Measurements from ENCODE around the gene RAPGEF4. TPM values are rescaled to one million over a fixed set of nuclear protein-coding genes. Genes with fewer than 3 reads are reported as not detected.

Gene RAPGEF4
- total RNA-seq, 1 experiment from 2014 or later: 1.4 TPM

DNA sequence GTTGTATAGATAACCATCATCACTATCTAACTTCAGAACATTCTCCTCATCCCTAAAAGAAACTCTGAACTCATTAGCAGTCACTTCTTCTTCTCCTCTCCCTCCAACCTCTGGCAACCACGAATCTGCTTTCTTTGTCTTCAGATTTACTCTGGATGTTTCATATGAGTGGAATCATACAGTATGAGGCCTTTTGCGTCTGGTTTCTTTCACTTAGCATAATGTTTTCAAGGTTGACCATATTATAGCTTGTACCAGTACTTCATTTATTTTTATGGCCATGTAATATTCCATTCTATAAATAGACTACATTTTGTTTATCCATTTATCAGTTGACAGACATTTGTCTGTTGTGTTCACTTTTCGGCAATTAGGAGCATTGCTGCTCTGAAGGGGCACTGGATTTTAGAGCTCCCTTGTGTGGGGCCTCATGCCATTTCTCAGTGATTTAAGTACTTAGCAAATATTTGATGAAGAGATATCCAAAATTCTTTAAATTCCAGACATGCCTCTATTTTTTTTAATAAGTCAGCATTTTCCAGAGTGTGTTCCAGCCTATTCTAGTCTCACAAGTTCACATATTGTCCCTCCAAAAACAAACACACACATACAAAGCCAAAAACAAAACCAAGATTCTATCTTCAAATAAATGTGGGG is 317.5 kb downstream of the RAPGEF4 start:
- peaks cover under 1% of the 10 kb centered on the region in 2 experiments; a peak in 2 of 5 replicates for H3K9me3 Mint-ChIP-seq
- H3K27ac Mint-ChIP-seq: no peak overlapping the region
- WGBS (ENCODE audit: extremely low coverage, insufficient read length, low lambda C conversion rate): no CpG with 5 or more reads among the region's 3 CpGs

More for the DNA sequence above, 317.5 kb downstream of the RAPGEF4 start:
- H2AK5ac ChIP-seq (ENCODE audit: insufficient read length, low read length): no peak overlapping the region
- no peak overlapping the region for H3T11ph ChIP-seq (ENCODE audit: low read length)
- no peak overlapping the region for H2AFZ ChIP-seq (ENCODE audit: low read length)
- no peak overlapping the region for H2BK5ac ChIP-seq (ENCODE audit: insufficient read length, low read length)
- no peak overlapping the region for H3K23ac ChIP-seq (ENCODE audit: insufficient read length, low read depth, low read length)
- no peak overlapping the region for H4K91ac ChIP-seq (ENCODE audit: insufficient read length, low read depth, low read length)
- no peak overlapping the region for H3K27ac ChIP-seq (ENCODE audit: insufficient read length, low read depth, low read length)
- H2BK120ac ChIP-seq (ENCODE audit: low read depth, low read length, poor library complexity, severe bottlenecking): no peak overlapping the region
- Mint-ChIP-seq H3K4me3 (no peak overlapping the region), H3K4me1 (no peaks in the 10 kb centered on the region), H3K36me3 (ENCODE audit: insufficient read depth in 1 of 3, low read depth in 3 of 3) (peaks cover 0 to under 1% (median 0%) of the 10 kb centered on the region in 3 experiments; a peak in 1 of 7 replicates), H3K27me3 (ENCODE audit: low read depth) (peaks cover 9% of the 10 kb centered on the region; the same call in 1 of the 2 replicates)
- no peak overlapping the region for H2BK20ac ChIP-seq (ENCODE audit: low read depth, low read length, poor library complexity, severe bottlenecking)
- no peak overlapping the region for H3K9ac ChIP-seq (ENCODE audit: extremely low read depth, insufficient read length, low read length)
- no peaks in the 10 kb centered on the region for H3K79me1 ChIP-seq (ENCODE audit: insufficient read depth, low read depth, low read length, poor library complexity, severe bottlenecking)
- H2BK12ac ChIP-seq (ENCODE audit: insufficient read length, low read depth, low read length): no peak overlapping the region
- H3K79me2 ChIP-seq (ENCODE audit: insufficient read depth, low read length): no peaks in the 10 kb centered on the region
- H3K4ac ChIP-seq (ENCODE audit: low read depth, low read length): no peak overlapping the region
- H4K5ac ChIP-seq (ENCODE audit: insufficient read length, low read depth, low read length): no peak overlapping the region
- TF ChIP-seq, protein P1, sequence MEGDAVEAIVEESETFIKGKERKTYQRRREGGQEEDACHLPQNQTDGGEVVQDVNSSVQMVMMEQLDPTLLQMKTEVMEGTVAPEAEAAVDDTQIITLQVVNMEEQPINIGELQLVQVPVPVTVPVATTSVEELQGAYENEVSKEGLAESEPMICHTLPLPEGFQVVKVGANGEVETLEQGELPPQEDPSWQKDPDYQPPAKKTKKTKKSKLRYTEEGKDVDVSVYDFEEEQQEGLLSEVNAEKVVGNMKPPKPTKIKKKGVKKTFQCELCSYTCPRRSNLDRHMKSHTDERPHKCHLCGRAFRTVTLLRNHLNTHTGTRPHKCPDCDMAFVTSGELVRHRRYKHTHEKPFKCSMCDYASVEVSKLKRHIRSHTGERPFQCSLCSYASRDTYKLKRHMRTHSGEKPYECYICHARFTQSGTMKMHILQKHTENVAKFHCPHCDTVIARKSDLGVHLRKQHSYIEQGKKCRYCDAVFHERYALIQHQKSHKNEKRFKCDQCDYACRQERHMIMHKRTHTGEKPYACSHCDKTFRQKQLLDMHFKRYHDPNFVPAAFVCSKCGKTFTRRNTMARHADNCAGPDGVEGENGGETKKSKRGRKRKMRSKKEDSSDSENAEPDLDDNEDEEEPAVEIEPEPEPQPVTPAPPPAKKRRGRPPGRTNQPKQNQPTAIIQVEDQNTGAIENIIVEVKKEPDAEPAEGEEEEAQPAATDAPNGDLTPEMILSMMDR (conservative IDR thresholded peaks at IDR 0.05): no peak
- H3K18ac ChIP-seq (ENCODE audit: insufficient read length, low read depth, low read length): no peak overlapping the region
- H3K56ac ChIP-seq (ENCODE audit: insufficient read length, low read depth, low read length): no peak overlapping the region
- H3K4me1 ChIP-seq (ENCODE audit: insufficient read depth, low read length): no peaks in the 10 kb centered on the region
- DNase-seq: no peak
- no peak overlapping the region for H2BK15ac ChIP-seq (ENCODE audit: low read depth, low read length)
- no peaks in the 10 kb centered on the region for H3K9me3 ChIP-seq (ENCODE audit: control insufficient read depth, low read depth, low read length)
- H3K23me2 ChIP-seq (ENCODE audit: insufficient read length, low read depth, low read length, poor library complexity, severe bottlenecking): no peaks in the 10 kb centered on the region
- H3K27me3 ChIP-seq (ENCODE audit: insufficient read depth, low read length): no peaks in the 10 kb centered on the region
- H3K14ac ChIP-seq (ENCODE audit: insufficient read depth, low read length): no peak overlapping the region
- no peak overlapping the region for H3K4me2 ChIP-seq (ENCODE audit: insufficient read depth, insufficient read length, low read length)
- H4K20me1 ChIP-seq (ENCODE audit: control insufficient read depth, insufficient read depth, insufficient read length): no peaks in the 10 kb centered on the region
- H4K8ac ChIP-seq (replicated peaks; ENCODE audit: insufficient read length, low read depth, low read length): no peak overlapping the region
